ENCODE results near the gene CMSS1. TPM values are rescaled to one million over a fixed set of nuclear protein-coding genes. Genes with fewer than 3 reads are reported as not detected.

The CMSS1 gene
- total RNA-seq, 1 experiment from 2014 or later = 70.6 TPM

DNA sequence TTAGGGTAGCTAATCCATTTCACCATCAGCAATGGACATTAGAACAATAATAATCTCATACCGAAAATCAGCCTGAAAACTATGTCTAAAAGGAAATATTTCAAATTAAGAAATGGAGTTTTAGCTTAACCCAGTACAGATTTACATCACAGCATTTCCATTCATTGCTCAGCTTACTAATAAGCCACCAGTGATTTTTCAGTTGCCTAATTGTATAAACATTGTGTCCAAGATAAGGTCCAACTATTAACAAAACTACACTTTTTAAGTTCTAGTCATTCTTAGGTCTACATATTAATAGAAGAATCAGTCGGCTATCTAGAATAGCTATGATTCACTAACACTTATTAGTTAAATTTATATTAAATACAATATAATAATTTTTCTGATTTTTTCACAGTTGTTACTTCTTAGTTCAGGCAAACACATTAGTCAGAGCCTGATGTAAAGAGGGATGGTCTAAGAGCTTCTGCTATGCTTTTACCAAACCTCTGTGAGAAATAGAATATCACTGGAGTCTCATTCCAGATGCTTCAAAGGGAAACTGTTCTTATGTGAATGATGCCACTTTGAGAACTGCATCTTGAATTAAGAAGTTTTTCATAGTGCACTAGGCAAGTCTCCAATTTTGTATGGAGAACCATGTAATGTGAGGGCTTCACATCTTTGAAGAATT is 74.1 kb downstream of the CMSS1 start (continued):
- TF ChIP-seq FOXP1 (CRISPR knock-in tag; IDR thresholded peaks at IDR 0.05; ENCODE audit: borderline replicate concordance) = no peak
- TF ChIP-seq, protein P1, sequence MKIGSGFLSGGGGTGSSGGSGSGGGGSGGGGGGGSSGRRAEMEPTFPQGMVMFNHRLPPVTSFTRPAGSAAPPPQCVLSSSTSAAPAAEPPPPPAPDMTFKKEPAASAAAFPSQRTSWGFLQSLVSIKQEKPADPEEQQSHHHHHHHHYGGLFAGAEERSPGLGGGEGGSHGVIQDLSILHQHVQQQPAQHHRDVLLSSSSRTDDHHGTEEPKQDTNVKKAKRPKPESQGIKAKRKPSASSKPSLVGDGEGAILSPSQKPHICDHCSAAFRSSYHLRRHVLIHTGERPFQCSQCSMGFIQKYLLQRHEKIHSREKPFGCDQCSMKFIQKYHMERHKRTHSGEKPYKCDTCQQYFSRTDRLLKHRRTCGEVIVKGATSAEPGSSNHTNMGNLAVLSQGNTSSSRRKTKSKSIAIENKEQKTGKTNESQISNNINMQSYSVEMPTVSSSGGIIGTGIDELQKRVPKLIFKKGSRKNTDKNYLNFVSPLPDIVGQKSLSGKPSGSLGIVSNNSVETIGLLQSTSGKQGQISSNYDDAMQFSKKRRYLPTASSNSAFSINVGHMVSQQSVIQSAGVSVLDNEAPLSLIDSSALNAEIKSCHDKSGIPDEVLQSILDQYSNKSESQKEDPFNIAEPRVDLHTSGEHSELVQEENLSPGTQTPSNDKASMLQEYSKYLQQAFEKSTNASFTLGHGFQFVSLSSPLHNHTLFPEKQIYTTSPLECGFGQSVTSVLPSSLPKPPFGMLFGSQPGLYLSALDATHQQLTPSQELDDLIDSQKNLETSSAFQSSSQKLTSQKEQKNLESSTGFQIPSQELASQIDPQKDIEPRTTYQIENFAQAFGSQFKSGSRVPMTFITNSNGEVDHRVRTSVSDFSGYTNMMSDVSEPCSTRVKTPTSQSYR (CRISPR knock-in tag; IDR thresholded peaks at IDR 0.05) = no peak

DNA sequence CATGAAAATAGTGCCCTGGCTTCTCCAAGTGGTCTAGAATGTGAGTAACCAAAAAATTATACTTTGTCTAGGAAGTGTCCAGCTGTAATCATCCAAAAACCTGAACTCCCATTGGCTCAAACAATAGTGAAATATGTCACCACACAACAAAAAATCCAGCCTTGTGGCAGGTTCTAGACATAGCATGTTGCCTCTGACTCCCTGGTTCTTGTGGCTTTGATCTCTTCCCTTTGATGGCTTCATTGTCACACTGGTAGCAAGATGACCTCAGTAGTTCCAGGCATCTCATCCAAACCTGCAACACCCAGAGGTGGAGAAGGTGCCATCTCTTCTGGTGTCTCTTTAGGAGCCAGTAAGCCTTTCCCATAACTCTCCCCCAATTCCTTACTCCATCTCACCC is 74.7 kb downstream of the CMSS1 start:
- no peaks in the 10 kb centered on the region for H3K36me3 Mint-ChIP-seq
- CTCF ChIA-PET = no interaction called here
- peaks cover 35% of the 10 kb centered on the region for H3K4me1 Mint-ChIP-seq
- H3K27me3 Mint-ChIP-seq (ENCODE audit: low read depth) = no peaks in the 10 kb centered on the region
- TF ChIP-seq ZNF671 (CRISPR knock-in tag; IDR thresholded peaks at IDR 0.05) (no peak), OVOL2 (CRISPR knock-in tag; IDR thresholded peaks at IDR 0.05; ENCODE audit: borderline replicate concordance) (no peak), ZBTB21 (CRISPR knock-in tag; IDR thresholded peaks at IDR 0.05; ENCODE audit: borderline replicate concordance) (no peak), CBFB (CRISPR knock-in tag; IDR thresholded peaks at IDR 0.05; ENCODE audit: low read depth) (no peak), TEAD4 (CRISPR knock-in tag; IDR thresholded peaks at IDR 0.05) (no peak), GABPB1 (CRISPR knock-in tag; IDR thresholded peaks at IDR 0.05) (no peak)
- TF ChIP-seq, protein P2, sequence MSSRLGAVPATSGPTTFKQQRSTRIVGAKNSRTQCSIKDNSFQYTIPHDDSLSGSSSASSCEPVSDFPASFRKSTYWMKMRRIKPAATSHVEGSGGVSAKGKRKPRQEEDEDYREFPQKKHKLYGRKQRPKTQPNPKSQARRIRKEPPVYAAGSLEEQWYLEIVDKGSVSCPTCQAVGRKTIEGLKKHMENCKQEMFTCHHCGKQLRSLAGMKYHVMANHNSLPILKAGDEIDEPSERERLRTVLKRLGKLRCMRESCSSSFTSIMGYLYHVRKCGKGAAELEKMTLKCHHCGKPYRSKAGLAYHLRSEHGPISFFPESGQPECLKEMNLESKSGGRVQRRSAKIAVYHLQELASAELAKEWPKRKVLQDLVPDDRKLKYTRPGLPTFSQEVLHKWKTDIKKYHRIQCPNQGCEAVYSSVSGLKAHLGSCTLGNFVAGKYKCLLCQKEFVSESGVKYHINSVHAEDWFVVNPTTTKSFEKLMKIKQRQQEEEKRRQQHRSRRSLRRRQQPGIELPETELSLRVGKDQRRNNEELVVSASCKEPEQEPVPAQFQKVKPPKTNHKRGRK (CRISPR knock-in tag; IDR thresholded peaks at IDR 0.05; ENCODE audit: borderline replicate concordance) = no peak
- TF ChIP-seq, protein P3, sequence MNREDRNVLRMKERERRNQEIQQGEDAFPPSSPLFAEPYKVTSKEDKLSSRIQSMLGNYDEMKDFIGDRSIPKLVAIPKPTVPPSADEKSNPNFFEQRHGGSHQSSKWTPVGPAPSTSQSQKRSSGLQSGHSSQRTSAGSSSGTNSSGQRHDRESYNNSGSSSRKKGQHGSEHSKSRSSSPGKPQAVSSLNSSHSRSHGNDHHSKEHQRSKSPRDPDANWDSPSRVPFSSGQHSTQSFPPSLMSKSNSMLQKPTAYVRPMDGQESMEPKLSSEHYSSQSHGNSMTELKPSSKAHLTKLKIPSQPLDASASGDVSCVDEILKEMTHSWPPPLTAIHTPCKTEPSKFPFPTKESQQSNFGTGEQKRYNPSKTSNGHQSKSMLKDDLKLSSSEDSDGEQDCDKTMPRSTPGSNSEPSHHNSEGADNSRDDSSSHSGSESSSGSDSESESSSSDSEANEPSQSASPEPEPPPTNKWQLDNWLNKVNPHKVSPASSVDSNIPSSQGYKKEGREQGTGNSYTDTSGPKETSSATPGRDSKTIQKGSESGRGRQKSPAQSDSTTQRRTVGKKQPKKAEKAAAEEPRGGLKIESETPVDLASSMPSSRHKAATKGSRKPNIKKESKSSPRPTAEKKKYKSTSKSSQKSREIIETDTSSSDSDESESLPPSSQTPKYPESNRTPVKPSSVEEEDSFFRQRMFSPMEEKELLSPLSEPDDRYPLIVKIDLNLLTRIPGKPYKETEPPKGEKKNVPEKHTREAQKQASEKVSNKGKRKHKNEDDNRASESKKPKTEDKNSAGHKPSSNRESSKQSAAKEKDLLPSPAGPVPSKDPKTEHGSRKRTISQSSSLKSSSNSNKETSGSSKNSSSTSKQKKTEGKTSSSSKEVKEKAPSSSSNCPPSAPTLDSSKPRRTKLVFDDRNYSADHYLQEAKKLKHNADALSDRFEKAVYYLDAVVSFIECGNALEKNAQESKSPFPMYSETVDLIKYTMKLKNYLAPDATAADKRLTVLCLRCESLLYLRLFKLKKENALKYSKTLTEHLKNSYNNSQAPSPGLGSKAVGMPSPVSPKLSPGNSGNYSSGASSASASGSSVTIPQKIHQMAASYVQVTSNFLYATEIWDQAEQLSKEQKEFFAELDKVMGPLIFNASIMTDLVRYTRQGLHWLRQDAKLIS (CRISPR knock-in tag; IDR thresholded peaks at IDR 0.05; ENCODE audit: borderline replicate concordance) = no peak
- TF ChIP-seq, protein P4, sequence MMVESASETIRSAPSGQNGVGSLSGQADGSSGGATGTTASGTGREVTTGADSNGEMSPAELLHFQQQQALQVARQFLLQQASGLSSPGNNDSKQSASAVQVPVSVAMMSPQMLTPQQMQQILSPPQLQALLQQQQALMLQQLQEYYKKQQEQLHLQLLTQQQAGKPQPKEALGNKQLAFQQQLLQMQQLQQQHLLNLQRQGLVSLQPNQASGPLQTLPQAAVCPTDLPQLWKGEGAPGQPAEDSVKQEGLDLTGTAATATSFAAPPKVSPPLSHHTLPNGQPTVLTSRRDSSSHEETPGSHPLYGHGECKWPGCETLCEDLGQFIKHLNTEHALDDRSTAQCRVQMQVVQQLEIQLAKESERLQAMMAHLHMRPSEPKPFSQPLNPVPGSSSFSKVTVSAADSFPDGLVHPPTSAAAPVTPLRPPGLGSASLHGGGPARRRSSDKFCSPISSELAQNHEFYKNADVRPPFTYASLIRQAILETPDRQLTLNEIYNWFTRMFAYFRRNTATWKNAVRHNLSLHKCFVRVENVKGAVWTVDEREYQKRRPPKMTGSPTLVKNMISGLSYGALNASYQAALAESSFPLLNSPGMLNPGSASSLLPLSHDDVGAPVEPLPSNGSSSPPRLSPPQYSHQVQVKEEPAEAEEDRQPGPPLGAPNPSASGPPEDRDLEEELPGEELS (CRISPR knock-in tag; IDR thresholded peaks at IDR 0.05) = no peak
- TF ChIP-seq, protein P5, sequence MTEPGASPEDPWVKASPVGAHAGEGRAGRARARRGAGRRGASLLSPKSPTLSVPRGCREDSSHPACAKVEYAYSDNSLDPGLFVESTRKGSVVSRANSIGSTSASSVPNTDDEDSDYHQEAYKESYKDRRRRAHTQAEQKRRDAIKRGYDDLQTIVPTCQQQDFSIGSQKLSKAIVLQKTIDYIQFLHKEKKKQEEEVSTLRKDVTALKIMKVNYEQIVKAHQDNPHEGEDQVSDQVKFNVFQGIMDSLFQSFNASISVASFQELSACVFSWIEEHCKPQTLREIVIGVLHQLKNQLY (CRISPR knock-in tag; IDR thresholded peaks at IDR 0.05) = no peak
- TF ChIP-seq, protein P6, sequence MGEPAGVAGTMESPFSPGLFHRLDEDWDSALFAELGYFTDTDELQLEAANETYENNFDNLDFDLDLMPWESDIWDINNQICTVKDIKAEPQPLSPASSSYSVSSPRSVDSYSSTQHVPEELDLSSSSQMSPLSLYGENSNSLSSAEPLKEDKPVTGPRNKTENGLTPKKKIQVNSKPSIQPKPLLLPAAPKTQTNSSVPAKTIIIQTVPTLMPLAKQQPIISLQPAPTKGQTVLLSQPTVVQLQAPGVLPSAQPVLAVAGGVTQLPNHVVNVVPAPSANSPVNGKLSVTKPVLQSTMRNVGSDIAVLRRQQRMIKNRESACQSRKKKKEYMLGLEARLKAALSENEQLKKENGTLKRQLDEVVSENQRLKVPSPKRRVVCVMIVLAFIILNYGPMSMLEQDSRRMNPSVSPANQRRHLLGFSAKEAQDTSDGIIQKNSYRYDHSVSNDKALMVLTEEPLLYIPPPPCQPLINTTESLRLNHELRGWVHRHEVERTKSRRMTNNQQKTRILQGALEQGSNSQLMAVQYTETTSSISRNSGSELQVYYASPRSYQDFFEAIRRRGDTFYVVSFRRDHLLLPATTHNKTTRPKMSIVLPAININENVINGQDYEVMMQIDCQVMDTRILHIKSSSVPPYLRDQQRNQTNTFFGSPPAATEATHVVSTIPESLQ (CRISPR knock-in tag; IDR thresholded peaks at IDR 0.05) = no peak
- ATAC-seq (no peak), DNase-seq (ENCODE audit: low spot score) (no peak)
- POLR2A ChIA-PET = no interaction called here
- no peak overlapping the region for H3K4me3 Mint-ChIP-seq
- no peaks in the 10 kb centered on the region; the same call in 1 of the 2 replicates for H3K9me3 Mint-ChIP-seq
- H3K27ac Mint-ChIP-seq = no peak overlapping the region
